Lung microvascular endothelial cell (primary cell): ENCODE measurements around the gene NKX6-1. TPM values are rescaled to one million over a fixed set of nuclear protein-coding genes. Genes with fewer than 3 reads are reported as not detected.

Source experiments
- DNase-seq, 2 donors: peaks; one replicate each; pipeline versions ENCODE4 v3.0.0 to v3.0.0-alpha.2; 2010; ENCODE audit warnings: low read depth in 2 of 2
- total RNA-seq: library from RNA; depleted of rRNA; stranded (reverse); fragments of >200 nt; gene quantifications from 2 replicates; pipeline ENCODE4 v1.2.1, GENCODE V29; 2014

The NKX6-1 gene
- total RNA-seq, 1 donor from 2014 or later: not detected

DNA sequence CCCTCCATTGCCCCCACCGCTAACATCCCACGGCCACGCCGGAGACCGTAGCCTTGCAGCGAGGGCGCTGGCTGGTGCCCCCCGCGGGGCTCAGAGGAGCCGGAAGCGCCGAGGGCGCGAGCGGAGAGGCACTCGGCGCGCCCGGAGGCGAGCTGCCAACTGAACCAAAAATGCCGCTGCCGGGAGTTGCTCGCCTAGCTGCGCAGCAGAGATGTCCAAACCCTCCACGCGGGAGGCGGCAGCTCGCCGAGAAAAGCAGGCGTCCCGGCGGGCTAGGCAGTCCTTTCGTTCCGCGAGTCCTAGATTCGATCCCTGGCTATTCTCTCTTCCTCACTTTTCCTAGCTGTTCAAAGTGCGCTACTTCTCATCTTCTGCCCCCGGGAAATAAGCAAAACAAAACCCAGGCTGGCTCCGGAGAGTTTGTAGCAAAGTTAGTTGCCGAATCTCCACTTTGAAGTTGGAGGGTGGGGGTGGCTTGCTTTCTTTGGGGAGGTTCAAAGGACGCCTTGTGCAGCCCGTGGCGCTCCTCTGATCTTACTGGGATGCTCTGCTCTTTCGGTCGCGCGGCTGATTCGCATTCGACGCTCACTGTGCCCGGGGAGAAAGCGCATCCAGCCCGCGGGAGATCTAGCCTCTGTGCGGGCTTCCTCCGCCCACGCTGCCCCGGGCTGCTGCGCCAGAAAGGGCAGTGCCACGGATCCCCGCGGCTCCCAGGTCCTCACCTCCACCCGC lies 723 bp downstream of the NKX6-1 start:
- peak; percentile 19 to 20 for DNase-seq

GRCh38 chr4:84497504-84498202 lies 1.4 kb downstream of the NKX6-1 start:
- no peak for DNase-seq

GRCh38 chr4:84496706-84497503 lies 2.2 kb downstream of the NKX6-1 start:
- no peak for DNase-seq

- DNase-seq: no peak
These were observed 2.8 kb downstream of the NKX6-1 start for GRCh38 chr4:84496331-84496705.

- no peak for DNase-seq
These were observed 3.3 kb downstream of the NKX6-1 start for GRCh38 chr4:84495794-84496261.

- DNase-seq: no peak
These were observed 3.8 kb downstream of the NKX6-1 start for GRCh38 chr4:84495118-84495793.

GRCh38 chr4:84494531-84494930 lies 4.6 kb downstream of the NKX6-1 start:
- no peak for DNase-seq

DNA sequence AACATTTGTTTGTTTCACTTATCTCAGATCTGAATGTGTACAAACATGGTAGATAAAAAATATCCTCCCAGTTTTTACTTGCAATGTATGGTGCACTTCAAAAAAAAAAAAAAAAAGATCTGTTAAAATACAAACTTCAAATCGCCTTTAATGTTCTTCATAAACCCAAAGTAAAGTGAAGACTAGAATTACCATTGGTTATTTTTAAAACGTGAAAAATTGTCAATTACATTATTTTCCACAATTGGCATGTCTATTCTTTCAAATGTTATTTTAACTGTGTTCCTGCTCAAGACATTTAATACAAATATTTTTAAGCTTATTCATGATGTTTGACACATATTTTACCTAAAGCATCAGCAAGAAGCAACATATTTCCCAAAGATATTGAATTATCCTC lies 5.0 kb downstream of the NKX6-1 start:
- DNase-seq: no peak

GRCh38 chr4:84493092-84493850 lies 5.8 kb downstream of the NKX6-1 start:
- DNase-seq: peak in 1 of 2 donors; percentile 23

GRCh38 chr4:84492737-84493091 lies 6.4 kb downstream of the NKX6-1 start:
- no peak for DNase-seq

DNA sequence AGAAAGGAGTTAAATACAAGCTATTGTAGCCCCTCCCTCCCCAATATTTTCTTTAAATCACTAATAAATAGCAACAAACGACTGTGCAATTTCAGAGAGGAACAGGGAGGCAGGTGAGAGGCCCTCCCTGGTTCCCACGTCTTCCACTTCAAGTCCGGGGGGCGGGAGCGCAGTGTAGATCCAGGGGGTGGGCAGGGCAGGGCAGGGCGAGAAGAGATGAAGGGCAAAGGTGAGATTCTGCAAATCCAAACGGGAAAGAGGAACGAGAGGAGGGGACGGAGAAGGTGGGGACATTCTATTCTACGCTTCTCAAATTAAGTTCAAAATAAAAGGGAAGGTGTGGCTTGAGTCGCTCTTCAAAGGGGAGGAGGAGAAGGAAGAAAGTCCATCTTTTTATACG lies 6.8 kb downstream of the NKX6-1 start:
- no peak for DNase-seq

DNA sequence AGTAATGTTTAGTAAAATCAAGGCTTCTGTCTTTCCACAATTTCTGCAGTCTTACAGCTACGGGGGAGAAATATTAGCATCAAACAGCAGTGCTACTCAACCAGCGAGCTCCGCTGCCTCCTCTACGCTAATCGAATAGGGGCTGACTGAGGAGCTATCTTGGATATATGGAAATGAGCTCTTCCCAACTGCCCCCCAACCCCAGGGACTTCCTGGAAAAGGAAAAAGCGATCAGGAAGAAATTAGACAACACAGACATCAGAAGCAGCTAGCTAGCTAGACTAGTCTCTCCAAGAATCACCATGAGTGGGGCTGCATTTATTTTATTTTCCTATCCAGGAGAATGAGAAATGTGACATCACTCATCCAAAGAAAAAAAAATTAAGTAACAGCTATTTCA lies 7.6 kb downstream of the NKX6-1 start:
- DNase-seq: no peak

GRCh38 chr4:84490663-84491062 lies 8.4 kb downstream of the NKX6-1 start:
- no peak for DNase-seq

DNA sequence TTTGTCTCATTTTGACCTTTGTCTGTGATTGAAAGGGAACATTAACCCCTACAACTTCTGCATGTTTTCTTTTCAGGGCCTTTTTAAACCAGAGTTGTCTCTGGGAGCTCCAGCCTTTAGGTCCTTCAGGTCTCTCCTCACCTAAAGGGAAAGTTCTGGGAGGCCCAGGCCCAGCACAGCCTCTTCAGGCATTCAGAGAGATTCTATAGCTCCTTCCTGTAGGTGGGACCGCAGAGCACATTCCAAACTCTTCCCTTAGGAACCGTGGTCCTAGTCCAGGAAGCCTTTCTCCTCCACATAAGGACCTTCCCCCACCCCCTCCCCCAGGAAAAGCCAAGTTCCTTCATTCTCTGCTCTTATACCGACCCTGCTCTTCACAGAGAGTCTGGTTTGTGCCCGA lies 14.9 kb downstream of the NKX6-1 start:
- no peak for DNase-seq

- no peak for DNase-seq
These were observed 15.4 kb downstream of the NKX6-1 start for GRCh38 chr4:84483688-84484087.

DNA sequence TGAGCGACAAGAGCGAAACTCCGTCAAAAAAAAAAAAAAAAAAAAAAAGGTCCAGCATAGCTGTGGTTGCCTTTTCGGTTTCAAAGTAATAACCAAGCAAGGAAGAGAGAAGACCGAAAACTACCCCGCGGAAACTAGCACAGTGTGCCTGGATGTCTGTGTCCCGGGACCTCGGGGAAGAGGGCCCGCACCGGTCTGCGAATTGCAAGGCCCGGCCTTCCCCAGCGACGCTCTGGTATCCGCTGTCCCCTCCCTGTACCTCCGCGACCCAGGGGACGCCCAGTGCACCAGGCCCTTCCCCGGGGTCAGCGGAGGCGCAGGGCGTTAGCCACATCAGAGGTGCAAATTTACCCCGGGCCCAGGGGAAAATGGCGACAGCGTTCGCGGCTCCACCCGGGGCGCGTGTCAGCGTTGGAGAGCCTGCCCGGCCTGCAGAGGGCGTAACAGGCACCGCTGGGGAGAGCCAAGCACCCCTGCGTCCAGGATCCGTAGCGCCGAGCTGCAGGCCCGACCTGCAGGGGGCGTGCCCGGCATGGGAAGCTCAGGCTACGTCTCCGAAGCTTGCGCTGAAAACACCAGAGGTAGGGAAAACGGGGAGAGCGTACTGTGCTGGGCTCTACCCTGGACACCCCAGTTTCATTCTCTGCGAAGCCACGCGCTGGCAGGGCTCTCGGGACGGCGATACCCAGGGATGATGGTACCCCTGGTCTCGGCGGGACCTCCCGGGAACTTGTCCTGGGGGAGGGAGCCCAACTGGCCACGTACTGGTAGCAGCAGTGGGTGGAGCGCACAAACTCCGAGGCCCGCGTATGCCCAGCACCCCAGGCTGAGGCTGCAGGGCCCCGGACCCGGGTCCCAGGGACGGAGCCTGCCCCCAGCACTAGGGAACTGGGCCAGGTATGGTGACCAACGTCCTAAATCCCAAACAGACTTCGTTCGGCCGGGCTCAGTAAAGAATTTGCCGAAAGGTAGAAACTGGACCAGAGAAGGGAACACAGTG lies 16.2 kb downstream of the NKX6-1 start:
- DNase-seq: peak; percentile 20 to 27

DNA sequence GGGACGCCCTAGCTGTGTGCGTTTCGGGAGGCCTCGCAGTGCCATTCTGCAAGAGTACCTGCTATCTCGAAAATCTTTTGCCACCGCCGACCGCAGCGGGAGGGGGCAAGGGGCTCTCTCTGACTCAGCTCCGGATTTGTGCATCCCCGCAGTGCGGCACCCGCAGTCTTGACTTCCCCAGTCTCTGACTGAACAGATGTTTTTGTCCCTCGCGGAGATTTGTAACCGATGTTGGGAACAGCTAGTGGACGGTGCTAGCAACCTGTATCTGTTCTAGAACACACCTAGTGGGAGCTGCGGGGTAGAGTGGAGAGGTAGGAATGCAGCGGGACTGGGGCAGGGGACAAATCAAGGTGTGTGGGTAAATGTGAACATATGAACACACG lies 17.2 kb downstream of the NKX6-1 start:
- DNase-seq: no peak

DNA sequence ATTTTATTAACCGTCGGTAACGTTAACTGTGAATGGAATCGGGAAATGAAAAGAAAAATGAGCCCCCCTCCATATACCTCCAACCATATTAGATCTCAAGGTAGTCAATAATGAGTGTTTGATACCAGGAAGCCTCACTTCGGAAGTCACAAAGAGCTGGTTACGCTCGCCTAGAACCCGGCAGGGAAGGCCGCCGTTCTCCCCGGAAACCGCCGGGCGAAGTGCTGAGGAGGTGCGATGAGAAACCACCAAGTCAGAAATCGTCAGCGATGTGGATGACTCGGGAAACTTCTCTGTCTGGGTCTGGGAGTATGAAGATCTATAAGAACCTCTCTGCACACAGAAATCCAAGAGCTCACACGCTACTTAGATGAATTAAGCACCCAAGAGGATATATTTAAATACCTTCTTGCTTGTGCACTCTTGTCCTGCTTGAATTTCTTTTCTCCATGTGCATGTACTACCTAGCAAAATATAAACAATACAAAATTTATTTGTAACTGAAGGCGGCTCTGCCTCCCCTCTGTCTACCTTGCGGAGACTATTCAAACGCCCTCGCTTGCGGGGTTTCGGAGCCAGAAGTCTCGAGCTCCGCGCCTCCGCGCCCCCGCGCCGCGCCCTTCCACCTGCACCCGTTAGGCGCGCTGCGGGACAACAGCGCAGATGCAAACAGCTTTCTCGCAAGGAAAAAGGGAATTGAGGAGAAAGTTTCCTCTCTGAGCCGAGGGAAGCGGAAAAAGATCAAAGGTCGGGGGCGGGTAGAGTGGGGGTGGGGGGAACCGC lies 17.8 kb downstream of the NKX6-1 start:
- DNase-seq: no peak

DNA sequence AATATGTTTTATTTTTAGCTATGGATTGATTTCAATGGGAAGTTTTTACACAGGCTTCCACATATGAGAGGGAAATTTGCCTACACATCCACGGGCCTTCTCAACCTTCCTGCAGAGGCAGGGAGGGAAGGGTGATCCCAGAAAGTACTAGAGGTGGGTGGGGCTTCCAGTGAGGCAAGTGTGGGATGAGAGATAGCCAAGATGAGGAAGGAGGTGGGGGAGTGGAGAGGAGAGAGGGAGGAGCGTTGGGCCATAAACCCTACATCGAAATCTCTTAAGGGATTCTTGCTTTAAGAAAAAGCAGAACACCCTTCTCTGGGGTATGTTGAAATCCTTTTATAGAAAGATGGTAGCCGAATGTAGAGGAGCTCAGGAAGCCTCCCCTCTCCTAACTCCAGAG lies 19.0 kb downstream of the NKX6-1 start:
- DNase-seq: no peak
